Measurements from ENCODE around the gene TTLL1.
"Not testable (repeated sequence)": the region's sequence is repeated elsewhere in the genome, so short reads cannot be mapped to it uniquely, and the experiment has no call there.

Gene TTLL1

DNA sequence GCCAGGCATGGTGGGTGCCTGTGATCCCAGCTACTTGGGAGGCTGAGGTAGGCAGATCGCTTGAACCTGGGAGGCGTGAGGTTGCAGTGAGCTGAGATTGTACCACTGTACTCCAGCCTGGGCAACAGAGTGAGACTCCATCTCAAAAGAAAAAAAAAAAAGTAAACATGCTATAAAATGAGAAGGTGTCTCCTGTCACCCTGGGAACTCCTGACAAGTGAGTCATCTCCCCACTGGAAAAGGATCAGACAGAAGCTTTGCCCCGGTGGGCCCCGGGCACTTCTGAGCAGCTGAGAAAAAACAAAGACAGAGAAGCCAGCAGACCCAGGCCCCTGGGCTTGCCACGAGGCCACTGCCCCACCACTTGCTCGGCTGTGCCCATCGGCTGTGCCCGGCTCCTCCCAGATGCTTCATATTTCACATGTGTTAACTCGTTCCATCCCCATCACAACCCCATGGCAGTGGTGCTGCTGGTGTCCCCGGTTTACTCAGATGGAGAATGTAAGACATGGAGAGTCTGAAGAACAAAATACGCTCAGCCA lies 22.3 kb downstream of the TTLL1 start:
- no peak for DNase-seq (ENCODE audit: low read depth in 2 of 2)

DNA sequence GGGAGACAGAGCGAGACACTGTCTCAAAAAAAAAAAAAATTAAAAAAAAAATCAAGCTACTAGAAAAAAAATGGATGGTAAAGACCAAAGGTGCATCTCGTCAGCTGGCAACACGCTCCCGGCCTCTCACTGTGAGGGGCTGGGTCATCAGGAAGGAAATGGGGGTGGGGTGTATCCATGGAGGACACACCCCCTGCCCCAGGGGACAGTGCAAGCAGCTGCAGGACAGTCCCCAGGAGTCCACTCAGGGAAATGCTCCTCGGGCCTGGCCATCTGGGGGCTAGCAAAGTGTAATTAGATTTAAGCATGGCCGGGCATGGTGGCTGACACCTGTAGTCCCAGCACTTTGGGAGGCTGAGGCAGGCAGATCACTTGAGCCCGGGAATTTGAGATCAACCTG lies 23.1 kb downstream of the TTLL1 start:
- DNase-seq (ENCODE audit: low read depth in 2 of 2) = no peak

DNA sequence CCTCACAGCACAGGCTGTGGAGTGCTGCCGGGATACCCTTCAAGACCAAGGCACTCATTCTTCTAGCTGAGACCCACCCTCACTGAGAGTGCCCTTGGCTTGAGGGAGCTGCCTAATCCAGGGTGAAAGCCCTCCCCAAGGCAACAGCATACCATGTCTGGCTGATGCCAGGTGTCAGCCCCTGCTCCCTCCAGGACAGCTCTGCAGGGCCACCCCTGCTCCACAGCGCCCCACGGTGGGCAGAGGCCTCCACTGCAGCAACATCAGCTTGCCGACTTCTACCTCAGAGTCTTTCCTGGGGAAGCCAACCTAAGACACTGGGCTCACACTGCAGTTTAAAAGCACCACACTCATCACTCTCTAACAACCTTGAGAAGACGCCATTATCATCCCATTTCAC lies 29.0 kb downstream of the TTLL1 start:
- DNase-seq (ENCODE audit: low read depth in 2 of 2) = no peak

DNA sequence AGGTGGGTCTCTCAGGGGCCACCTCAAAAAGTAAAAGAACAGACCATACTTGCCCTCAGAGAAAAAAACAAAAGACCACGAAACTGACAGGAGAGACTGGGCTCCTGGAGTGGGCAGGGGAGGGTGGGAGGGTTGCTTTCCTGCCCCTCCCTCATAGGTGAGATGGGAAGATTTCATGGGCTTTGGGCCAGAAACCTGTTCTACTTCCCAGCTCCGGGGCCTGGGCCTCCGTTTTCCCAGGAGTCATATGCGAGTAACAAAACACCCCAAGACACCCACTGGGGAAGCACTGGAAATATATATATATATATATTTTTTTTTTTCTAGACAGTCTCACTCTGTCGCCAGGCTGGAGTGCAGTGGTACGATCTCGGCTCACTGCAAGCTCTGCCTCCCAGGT lies 31.6 kb downstream of the TTLL1 start:
- no peak for DNase-seq (ENCODE audit: low read depth in 2 of 2)

DNA sequence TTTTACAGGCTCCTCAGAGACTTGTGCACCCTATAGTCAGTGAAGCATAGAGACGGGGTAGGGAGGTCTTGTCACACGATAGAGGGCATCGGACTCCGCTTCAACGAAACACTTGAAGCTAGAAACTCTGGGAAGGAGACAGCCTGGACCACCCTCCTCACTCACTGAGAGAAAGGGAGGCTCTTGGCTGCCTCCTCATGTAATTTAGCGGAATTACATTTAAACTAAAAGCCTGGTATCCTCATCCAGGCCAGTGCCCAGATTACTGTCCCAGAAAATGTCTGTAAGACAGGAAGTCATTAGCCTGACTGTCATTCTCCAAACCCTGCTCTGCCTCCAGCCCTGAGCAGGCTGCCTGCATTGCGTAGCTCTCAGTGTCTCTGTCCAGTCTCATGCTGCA lies 36.0 kb downstream of the TTLL1 start:
- no peak for DNase-seq (ENCODE audit: low read depth in 2 of 2)

DNA sequence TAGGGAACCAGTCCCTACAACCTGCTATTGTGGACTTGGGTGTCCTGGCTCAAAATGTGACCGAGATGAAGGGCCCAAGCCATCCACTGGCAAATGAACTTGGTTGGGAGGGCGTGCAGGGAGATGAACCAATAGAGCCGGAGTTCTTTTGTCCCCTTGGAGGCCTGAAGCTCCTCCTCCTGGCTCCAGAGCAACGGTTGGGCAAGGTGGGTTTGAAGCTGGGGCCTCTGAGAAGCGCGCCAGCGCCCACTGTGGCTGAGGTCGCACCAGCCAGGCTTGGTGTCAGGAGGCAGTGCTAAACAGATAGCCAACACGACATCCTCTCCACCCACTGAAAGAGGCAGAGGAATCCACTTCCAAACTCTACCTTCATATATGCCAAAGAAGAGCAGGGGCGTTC lies 38.2 kb downstream of the TTLL1 start:
- no peak for DNase-seq (ENCODE audit: low read depth in 2 of 2)

DNA sequence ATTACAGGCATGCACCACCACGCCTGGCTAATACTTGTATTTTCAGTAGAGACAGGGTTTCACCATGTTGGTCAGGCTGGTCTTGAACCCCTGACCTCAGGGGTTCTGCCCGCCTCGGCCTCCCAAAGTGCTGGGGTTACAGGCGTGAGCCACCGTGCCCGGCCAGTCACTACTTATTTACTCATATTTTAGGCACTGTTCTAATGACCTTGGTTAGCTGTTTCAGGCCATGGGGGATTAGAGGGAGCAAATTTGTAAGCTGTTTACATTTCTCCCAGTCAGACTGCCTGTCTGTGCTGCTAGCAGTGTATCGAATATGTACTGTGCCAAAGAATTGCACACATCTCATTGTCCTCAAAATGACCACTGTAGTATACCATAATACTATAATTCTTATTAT lies 41.6 kb downstream of the TTLL1 start:
- DNase-seq (ENCODE audit: low read depth in 2 of 2) = no peak

DNA sequence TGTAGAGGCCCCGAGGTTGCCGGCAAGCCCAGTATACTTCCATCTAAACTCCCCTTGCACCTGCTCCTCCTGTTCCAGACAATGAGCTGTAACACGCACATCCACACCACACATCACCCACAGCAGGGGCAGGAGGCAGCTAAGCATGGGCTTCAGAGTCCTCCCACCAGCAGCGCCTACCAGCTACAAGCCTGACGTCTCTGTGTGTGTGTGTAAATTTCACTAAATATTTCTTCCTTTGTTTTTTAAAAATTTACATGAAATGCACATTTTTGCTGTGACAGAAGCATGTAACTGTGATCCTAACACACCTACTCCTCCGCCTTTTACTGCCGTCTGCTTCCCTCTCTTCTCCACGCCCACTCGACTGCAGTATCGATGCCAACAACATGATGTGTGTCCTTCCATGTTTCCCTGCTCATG lies 44.9 kb downstream of the TTLL1 start:
- DNase-seq (ENCODE audit: low read depth in 2 of 2) = no peak

DNA sequence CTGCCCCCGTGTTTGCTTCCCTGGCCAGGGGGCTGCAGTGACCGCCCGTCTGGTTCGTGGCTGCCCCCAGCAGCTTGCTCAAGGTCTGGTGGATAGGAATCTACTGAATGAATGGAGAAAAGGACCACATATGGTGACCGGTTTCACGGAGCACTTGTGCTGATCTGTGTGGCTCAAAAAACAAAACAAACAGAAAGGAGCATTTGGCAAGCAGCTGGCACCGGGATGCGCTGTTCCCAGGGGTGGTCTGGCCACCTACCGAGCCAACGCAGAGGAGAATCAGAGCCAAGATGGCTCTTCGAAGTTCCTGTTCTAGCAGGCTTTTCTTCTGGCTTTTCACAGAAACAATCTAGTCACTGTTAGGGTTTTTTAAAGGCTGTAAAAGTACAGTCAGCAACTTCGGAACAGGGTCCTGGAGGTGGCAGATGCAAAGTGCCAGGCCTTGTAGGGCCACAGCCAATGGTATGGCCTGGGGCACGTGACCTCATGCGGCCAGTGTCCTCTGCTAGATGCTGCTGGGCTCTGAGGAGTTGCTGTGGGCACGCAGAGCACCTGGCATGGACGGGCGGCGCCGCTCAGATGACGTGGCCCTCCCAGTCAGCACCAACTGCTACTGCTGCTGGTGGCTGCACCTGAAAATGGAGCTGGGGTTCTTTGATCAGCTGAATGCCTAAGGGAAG lies 47.0 kb downstream of the TTLL1 start:
- no peak for DNase-seq (ENCODE audit: low read depth in 2 of 2)

DNA sequence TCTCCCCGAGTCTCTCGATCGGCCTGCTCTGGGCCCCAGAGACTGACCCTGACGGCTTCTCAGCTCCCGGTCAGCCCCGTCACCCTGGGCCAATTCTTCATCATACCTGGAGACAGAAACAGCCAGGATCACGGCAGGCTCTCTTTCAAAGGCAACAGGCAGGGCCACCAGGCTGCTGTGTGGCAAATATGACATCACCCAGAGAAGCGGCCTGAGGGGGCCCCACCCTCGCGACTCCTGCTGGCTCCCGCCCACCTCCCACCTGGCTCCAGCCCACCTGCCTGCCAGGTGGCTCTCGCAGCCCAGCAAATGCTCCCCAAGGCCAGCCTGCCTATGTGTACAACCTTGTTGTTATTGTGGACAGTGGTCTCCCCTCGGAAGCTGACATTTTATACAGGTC lies 49.4 kb downstream of the TTLL1 start:
- no peak for DNase-seq (ENCODE audit: low read depth in 2 of 2)

DNA sequence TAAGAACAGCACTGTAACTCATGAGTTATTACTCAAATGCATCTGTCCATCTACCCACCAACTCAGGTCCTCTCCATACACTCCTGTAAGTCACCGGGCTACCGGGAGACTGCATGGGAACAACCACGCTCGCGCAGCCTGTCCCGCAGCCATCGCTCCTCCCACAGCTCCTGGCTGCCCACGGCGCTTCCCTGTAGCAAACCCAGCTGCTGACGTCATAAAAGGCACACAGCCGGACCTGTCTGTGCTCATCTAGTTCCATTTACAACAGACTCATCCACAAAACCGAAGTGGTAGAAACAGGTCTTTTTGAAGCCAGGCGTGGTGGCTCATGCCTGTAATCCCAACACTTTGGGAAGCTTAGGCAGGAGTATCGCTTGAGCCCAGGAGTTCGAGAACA lies 50.9 kb downstream of the TTLL1 start:
- no peak for DNase-seq (ENCODE audit: low read depth in 2 of 2)

DNA sequence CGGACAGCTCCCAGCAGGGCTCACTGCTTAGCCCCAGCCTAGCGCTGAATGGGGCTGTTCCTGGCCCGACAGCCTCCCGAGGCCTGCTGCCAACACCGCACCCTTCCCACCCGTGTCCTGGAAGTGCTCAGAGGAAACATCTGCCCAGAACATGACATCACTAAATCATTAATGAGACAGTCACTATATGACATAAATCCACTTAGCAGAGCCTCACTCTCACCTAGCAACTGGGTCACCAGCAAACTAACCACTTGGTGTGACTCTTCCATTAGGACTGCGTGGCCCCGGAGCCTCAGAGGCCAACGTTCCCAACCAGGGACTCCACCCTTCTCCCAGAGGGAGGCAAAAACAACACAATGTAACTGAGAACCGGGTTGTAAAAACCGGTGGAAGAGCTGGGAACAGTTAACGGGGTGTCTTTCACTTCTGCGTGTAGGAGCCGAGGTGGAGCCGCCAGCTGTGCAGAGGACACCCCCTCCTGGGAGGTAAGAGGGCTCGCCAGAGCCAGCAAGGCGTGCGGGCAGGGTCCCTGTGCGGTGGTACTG lies 52.8 kb downstream of the TTLL1 start:
- DNase-seq (ENCODE audit: low read depth in 2 of 2) = no peak

DNA sequence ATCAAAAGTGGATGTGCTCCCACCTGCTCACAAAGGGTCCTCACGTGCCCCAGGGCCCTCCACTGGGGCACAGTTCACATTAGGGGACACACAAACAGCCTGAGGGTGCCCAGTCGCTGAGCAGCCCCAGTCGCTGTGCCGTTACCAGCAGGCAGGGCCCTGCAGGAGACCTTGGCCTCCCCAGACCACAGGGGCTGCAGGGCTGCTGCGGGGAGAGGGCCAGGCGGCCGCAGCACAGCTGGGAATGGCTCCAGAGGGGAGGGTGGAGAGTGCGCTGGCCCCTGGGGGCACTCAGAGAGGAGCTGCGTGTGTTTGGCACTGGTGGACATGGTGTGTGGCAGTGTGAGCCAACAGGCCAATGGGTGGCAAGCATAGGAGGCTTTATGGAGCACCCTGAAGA lies 53.9 kb downstream of the TTLL1 start:
- no peak for DNase-seq (ENCODE audit: low read depth in 2 of 2)

DNA sequence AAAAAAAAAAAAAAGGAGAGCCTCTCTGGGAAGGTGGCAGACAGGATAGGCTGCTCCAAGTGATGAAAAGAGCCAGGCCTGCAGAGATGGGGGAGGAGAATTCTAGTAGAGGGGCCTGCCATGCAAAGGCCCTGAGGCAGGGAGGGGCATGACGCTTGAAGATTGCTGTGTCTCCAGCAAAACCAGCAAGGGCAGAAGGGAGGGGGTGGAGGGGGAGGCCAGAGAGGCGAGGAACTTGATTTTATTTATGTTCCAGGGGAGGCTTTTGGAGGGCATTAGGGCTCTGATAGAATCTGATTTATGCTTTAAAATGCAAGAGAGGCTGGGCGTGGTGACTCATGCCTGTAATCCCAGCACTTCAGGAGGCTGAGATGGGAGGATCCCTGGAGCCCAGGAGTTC lies 57.6 kb downstream of the TTLL1 start:
- DNase-seq (ENCODE audit: low read depth in 2 of 2) = no peak

DNA sequence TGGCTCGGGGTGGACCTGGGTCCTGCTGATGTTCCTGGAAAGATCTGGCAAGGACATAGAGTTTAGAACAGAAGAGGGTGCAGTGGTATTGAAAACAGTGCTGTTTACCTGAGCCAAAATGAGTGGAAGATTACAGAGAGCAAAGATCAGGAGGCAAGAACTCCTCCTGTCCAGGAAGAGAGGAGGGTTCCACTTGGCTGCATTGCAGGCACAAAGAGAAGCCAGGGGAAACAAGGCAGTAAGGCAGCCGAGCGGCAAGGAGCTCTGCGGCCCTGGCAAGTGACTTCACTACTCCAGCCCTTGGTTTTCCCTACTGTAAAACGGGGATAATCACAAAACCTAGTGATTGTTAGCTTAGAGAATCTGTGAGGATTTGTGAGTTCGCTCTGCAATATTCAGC lies 70.6 kb downstream of the TTLL1 start:
- no peak for DNase-seq (ENCODE audit: low read depth in 2 of 2)

DNA sequence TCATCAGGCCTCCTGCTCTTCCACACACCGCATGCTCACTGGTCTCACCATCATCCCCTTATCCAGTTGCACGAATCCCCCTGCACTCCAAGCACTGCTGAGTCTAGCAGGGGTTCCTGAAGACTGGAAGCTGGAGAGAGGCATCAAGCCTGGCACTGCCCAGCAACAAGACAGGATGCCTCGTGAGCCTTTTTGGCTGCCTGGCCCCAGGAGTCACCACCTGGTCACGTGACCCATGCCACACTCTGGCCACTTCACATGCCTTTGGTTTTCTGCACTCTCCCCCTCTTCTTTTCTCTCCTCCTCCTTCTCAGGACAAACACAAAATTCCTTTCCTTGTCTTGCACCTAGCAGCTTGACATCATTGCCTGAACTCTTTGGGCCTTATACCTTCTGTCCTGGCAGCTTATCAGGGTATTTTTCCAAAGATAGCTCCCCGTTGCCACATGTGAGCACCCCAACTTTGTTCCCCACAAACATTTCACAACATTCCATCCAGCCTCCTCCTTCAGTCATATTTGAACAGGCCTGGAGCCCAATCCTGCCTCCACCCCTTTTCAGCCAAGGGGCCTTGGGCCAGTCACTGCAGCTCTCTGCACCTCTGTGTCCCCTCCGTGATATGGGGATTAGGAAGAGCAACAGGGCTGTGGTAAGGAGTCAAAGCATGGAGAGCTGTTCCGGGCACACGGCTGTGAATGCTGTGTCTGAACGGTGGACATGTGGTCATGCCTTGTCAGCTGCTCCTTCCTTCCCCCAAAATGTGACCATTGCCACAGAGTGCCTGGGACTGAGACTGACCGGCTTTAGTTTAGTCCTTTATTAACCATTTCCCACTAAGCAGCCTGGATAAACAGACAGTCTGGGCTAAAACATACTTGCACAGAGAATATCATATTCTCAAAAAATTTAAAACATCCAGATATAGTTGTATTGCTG lies 71.4 kb downstream of the TTLL1 start:
- DNase-seq (ENCODE audit: low read depth in 2 of 2) = no peak

DNA sequence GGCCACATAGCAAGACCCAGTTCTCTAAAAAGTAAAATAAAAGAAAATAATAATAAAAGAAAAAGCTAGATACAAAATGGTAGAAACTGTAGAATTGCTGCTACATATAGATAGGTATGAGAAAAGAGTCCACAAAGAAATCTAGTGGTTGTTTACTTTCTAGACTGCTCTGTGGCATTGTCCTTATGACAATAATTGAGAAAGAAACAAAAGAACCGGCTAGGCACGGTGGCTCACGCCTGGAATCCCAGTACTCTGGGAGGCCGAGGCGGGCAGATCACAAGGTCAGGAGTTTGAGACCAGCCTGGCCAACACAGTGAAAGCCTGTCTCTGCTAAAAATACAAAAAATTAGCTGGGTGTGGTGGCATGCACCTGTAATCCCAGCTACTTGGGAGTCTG lies 73.0 kb downstream of the TTLL1 start:
- not testable (repeated sequence) for DNase-seq (ENCODE audit: low read depth in 2 of 2)

DNA sequence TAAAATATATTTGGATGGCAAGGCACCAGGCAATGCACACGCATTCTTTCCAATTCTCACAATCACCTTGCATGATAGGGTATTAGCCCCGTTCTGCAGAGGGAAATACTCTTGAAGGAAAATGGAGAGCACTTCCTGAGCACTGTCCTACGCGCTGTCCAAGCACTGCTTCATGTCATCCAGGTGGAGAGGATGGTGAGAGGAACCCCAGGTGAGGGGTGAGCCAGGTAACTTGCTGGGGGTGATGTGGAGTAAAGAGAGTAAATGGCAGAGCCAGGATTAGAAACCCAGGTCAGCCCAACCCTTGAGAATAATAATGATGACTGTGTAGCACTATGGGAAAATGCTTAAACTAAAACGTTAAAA lies 73.5 kb downstream of the TTLL1 start:
- no peak for DNase-seq (ENCODE audit: low read depth in 2 of 2)

DNA sequence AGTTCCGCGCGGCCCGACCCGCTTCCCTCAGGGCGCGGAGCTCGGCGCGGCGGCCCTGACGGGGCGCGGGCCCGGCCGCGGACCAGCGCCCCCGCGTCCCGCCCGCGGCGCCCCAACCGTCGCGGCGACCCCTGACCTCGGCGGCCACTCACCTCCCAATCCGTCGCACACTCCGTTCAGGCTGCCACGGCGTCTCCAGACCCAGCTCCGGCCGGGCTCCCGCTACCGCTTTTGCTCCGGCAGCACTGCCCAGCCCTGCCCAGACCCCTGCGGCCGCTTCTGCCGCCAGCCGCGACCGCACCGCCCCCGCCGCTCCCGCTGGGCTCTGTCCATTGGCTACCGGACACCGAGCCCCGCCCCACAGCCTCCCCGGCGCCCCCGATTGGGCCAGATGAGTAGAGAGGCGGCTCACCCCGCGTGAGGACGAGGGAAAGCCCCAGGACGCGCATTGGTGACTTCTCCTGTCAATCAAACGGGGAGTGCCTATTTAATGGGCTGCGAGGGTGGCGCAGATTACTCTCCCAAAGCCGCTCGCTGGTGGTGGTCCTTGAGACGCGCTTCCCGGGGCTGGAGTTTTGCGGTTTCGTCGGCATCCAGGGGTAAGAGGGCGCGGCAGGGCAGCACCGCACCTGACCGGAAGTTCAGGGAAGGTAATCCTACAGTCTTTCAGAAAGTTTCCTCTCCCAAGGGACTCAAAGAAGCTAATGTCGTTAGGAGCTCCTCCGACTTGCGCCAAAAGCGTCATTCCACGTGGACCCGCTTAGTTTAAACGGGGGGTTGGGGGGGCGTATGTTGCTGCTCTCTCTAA lies 74.1 kb downstream of the TTLL1 start, which contains the start of gene PACSIN2:
TSS of gene PACSIN2 (minus strand) at position 281 of the 808 bp plus-strand sequence. CDS start 103,069 bp downstream, outside the sequence.
- peak; percentile 97 to 98 for DNase-seq (ENCODE audit: low read depth in 2 of 2)

DNA sequence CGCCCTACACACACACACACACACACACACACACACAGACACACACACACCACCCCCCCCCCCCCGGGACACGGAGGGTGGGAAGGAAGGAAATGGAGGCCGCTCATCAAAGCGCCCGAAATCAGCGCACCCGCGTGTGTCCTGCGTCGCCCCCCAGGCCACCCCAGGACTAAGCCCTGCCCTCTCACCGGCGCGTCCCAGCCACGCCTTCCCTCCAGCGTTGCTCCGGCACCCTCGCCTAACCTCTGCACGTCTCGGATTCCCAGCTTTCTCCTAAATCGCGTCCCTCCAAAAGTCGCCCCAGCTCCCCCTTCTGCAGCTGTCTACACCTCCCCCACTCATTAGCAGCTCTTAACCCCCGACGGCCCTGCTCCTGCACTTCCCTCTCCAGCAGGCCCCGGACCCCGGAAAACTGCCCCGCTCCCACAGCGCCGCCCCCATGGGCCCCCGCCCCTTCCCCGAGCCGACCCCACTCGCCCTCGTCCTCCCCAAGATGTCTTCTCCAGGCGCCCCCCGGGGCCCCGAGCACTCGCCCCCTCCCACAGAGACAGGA lies 74.8 kb downstream of the TTLL1 start:
- DNase-seq (ENCODE audit: low read depth in 2 of 2) = no peak
